Measurements from ENCODE around the gene TTLL5.

The TTLL5 gene

DNA sequence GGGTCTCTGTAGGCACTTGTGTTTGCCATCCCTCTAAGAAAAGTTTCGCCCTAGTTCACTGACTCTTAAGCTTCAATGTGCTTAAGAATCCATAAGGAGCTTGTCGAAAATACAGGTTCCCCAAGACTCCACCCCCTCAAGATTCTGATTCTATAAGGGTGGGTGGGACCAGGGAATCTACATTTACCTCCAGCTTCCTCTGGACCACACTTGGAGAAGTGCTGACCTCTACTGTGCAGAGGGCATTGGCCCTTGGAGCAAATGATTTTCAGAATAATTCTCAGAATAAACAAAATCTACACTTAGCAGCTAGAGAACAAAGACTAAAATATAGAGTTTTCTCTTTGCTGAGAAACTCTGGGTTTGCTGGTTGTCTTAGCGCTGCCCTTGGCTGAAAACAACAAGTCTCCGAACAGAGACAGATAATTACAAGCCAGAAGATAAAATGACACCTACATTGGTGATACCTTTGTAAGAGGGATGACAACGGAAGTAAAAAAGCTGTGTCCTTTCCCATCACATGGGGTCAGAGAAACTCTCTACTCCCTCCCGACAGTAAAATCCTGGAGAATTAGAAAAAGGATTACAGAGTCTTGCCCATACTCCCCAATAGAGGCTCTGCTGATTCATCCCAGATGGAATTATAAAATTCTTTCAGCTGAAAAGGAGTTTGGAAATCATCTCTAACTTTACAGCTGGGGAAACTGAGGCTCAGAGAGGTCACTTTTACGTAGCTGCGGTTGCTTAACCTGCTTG is 316.0 kb downstream of the TTLL5 start:
- Histone ChIP-seq H2BK15ac (ENCODE audit: low read depth, poor library complexity, severe bottlenecking) (no peak overlapping the region), H3K79me1 (replicated peaks; ENCODE audit: low read length, poor library complexity, severe bottlenecking) (peaks cover 25% of the 10 kb centered on the region), H3K4me1 (ENCODE audit: control insufficient read depth, insufficient read depth, low read depth, low read length) (peaks cover 36% of the 10 kb centered on the region), H2AFZ (ENCODE audit: low read depth, low read length) (no peak overlapping the region), H3K14ac (ENCODE audit: low read length in 2 of 2) (no peak overlapping the region), H3K18ac (ENCODE audit: low read depth in 1 of 2, low read length in 2 of 2) (no peak overlapping the region), H3K36me3 (ENCODE audit: control insufficient read depth in 1 of 2, insufficient read depth in 2 of 2, low read depth in 1 of 2, low read length in 2 of 2) (no peaks in the 10 kb centered on the region), H3K9me3 (ENCODE audit: control insufficient read depth, low read length) (no peaks in the 10 kb centered on the region), H2BK5ac (ENCODE audit: low read depth, low read length, poor library complexity, severe bottlenecking) (no peak overlapping the region), H3K23ac (ENCODE audit: low read length in 2 of 2) (no peak overlapping the region), H3K4me3 (ENCODE audit: insufficient read depth in 1 of 2, low read depth in 1 of 2, low read length in 2 of 2) (no peak overlapping the region), H3K27ac (ENCODE audit: low read length, poor library complexity, severe bottlenecking) (no peak overlapping the region), H3K4ac (ENCODE audit: low read depth in 1 of 2, low read length in 2 of 2) (no peak overlapping the region), H3K27me3 (ENCODE audit: control insufficient read depth in 1 of 2, insufficient read depth in 1 of 2, low read length in 2 of 2) (no peaks in the 10 kb centered on the region), H2BK12ac (ENCODE audit: low read length in 2 of 2) (no peak overlapping the region), H2AK5ac (ENCODE audit: low read length, severe bottlenecking) (no peak overlapping the region), H4K8ac (ENCODE audit: low read length) (no peak overlapping the region), H3K4me2 (ENCODE audit: low read length, poor library complexity, severe bottlenecking) (no peak overlapping the region), H3K9ac (ENCODE audit: low read length) (peak overlapping the region; percentile 33), H4K91ac (ENCODE audit: low read length) (no peak overlapping the region), H2BK120ac (ENCODE audit: low read depth, low read length) (no peak overlapping the region)
- WGBS: 69% methylated on average over 4 of the region's 8 CpGs
- no peak for DNase-seq

DNA sequence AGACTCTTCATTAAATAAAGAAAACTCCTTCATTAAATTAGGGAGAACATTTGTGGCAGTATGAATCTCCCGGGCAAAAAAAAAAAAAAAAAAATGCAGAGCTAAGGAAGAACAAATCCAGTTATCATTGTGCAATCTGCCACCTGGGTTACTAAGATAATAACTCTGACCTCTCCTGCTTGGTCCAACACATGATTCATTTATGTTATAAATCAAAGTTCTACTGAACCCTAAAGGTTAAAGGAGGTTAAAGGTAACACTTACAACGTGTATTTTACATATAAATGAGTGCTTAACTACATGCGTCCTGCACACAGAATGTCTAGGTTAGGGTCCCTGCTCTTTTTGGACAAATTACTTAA is 316.5 kb downstream of the TTLL5 start:
- DNase-seq: no peak
- Histone ChIP-seq H2AK5ac (ENCODE audit: low read length, severe bottlenecking) (no peak overlapping the region), H3K79me1 (replicated peaks; ENCODE audit: low read length, poor library complexity, severe bottlenecking) (peaks cover 25% of the 10 kb centered on the region), H2BK120ac (ENCODE audit: low read depth, low read length) (no peak overlapping the region), H3K9me3 (ENCODE audit: control insufficient read depth, low read length) (no peaks in the 10 kb centered on the region), H2BK12ac (ENCODE audit: low read length in 2 of 2) (no peak overlapping the region), H3K4me1 (ENCODE audit: control insufficient read depth, insufficient read depth, low read depth, low read length) (peaks cover 33% of the 10 kb centered on the region), H3K9ac (ENCODE audit: low read length) (peak overlapping the region; percentile 33), H4K91ac (ENCODE audit: low read length) (no peak overlapping the region), H3K4me3 (ENCODE audit: insufficient read depth in 1 of 2, low read depth in 1 of 2, low read length in 2 of 2) (no peak overlapping the region), H2BK15ac (ENCODE audit: low read depth, poor library complexity, severe bottlenecking) (no peak overlapping the region), H2AFZ (ENCODE audit: low read depth, low read length) (no peak overlapping the region), H3K4me2 (ENCODE audit: low read length, poor library complexity, severe bottlenecking) (no peak overlapping the region), H3K18ac (ENCODE audit: low read depth in 1 of 2, low read length in 2 of 2) (no peak overlapping the region), H3K4ac (ENCODE audit: low read depth in 1 of 2, low read length in 2 of 2) (no peak overlapping the region), H2BK5ac (ENCODE audit: low read depth, low read length, poor library complexity, severe bottlenecking) (no peak overlapping the region), H3K14ac (ENCODE audit: low read length in 2 of 2) (no peak overlapping the region), H3K27ac (ENCODE audit: low read length, poor library complexity, severe bottlenecking) (no peak overlapping the region), H3K36me3 (ENCODE audit: control insufficient read depth in 1 of 2, insufficient read depth in 2 of 2, low read depth in 1 of 2, low read length in 2 of 2) (no peaks in the 10 kb centered on the region), H3K23ac (ENCODE audit: low read length in 2 of 2) (no peak overlapping the region), H3K27me3 (ENCODE audit: control insufficient read depth in 1 of 2, insufficient read depth in 1 of 2, low read length in 2 of 2) (no peaks in the 10 kb centered on the region), H4K8ac (ENCODE audit: low read length) (no peak overlapping the region)
- WGBS: 100% methylated on average over 1 of the region's 3 CpGs

DNA sequence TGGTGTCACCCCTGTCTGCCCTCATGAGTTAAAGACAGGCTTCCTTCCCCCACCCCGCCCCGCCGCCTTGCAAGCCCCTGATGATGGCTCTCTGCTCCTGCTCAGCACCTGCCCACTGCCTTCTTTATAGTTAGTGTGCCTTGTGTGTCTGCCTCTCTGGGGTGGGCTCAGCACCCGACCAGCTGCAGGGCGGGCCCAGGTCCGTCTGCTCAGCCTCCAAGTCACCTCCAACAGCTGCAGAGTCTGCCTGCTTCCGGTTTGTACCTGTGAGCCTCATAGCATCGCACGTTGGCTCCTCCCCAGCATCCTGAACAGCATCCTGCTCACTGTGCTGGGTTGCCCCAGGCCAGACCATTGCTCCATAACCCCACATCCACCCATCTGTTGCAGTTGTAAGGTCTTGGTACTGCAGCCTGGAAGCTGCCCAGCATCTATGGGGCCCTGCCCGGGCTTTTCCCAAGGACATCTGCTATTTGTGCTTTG is 317.2 kb downstream of the TTLL5 start:
- no peak overlapping the region for H2AFZ ChIP-seq (ENCODE audit: low read depth, low read length)
- H3K4me1 ChIP-seq (ENCODE audit: control insufficient read depth, insufficient read depth, low read depth, low read length): peaks cover 34% of the 10 kb centered on the region
- H3K36me3 ChIP-seq (ENCODE audit: control insufficient read depth in 1 of 2, insufficient read depth in 2 of 2, low read depth in 1 of 2, low read length in 2 of 2): no peaks in the 10 kb centered on the region
- no peaks in the 10 kb centered on the region for H3K9me3 ChIP-seq (ENCODE audit: control insufficient read depth, low read length)
- no peak overlapping the region for H2BK5ac ChIP-seq (ENCODE audit: low read depth, low read length, poor library complexity, severe bottlenecking)
- H3K27ac ChIP-seq (ENCODE audit: low read length, poor library complexity, severe bottlenecking): no peak overlapping the region
- H3K9ac ChIP-seq (ENCODE audit: low read length): no peak overlapping the region
- peak overlapping the region in 1 of 2 experiments; percentile 78 for H3K4me3 ChIP-seq (ENCODE audit: insufficient read depth in 1 of 2, low read depth in 1 of 2, low read length in 2 of 2)
- DNase-seq: no peak
- no peak overlapping the region for H2BK15ac ChIP-seq (ENCODE audit: low read depth, poor library complexity, severe bottlenecking)
- H3K14ac ChIP-seq (ENCODE audit: low read length in 2 of 2): no peak overlapping the region
- H4K91ac ChIP-seq (ENCODE audit: low read length): no peak overlapping the region
- no peaks in the 10 kb centered on the region for H3K27me3 ChIP-seq (ENCODE audit: control insufficient read depth in 1 of 2, insufficient read depth in 1 of 2, low read length in 2 of 2)
- peaks cover 25% of the 10 kb centered on the region for H3K79me1 ChIP-seq (replicated peaks; ENCODE audit: low read length, poor library complexity, severe bottlenecking)
- H2BK12ac ChIP-seq (ENCODE audit: low read length in 2 of 2): no peak overlapping the region
- no peak overlapping the region for H3K4me2 ChIP-seq (ENCODE audit: low read length, poor library complexity, severe bottlenecking)
- H4K8ac ChIP-seq (ENCODE audit: low read length): no peak overlapping the region
- H2BK120ac ChIP-seq (ENCODE audit: low read depth, low read length): no peak overlapping the region
- peak overlapping the region in 1 of 2 experiments; percentile 70 for H3K23ac ChIP-seq (ENCODE audit: low read length in 2 of 2)
- 73% methylated on average over 10 of the region's 10 CpGs for WGBS
- H3K18ac ChIP-seq (ENCODE audit: low read depth in 1 of 2, low read length in 2 of 2): no peak overlapping the region
- H3K4ac ChIP-seq (ENCODE audit: low read depth in 1 of 2, low read length in 2 of 2): no peak overlapping the region
- H2AK5ac ChIP-seq (ENCODE audit: low read length, severe bottlenecking): no peak overlapping the region

DNA sequence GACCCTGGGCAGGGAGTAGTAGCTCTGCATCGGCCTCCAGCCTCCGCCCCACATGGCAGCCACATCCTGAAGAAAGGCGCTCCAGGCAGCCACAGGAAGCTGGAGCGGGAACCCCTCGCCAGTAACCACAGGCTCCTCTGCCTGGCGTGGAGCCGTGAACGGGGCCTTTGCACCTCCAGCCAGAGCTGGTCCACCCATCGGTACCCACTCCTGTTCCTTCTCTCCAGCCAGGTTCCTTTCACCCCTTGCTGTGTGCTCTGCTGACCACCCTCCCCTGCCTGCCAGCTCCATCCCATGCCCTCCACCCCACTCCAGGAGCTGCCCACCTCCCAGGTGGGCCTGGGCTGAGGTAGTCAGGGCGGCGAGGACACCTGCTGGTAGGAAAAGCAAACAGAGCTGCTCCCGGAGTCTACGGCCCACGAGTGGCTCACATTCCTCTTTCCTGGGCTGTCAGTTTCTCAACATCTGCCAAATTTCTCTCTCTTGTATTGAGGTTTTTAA is 318.1 kb downstream of the TTLL5 start:
- Histone ChIP-seq H3K36me3 (ENCODE audit: control insufficient read depth in 1 of 2, insufficient read depth in 2 of 2, low read depth in 1 of 2, low read length in 2 of 2) (no peaks in the 10 kb centered on the region), H3K27me3 (ENCODE audit: control insufficient read depth in 1 of 2, insufficient read depth in 1 of 2, low read length in 2 of 2) (no peaks in the 10 kb centered on the region), H4K8ac (ENCODE audit: low read length) (no peak overlapping the region), H3K9me3 (ENCODE audit: control insufficient read depth, low read length) (no peaks in the 10 kb centered on the region), H3K4me3 (ENCODE audit: insufficient read depth in 1 of 2, low read depth in 1 of 2, low read length in 2 of 2) (peak overlapping the region in 1 of 2 experiments; percentile 78), H3K79me1 (replicated peaks; ENCODE audit: low read length, poor library complexity, severe bottlenecking) (peaks cover 24% of the 10 kb centered on the region), H2BK5ac (ENCODE audit: low read depth, low read length, poor library complexity, severe bottlenecking) (no peak overlapping the region), H3K18ac (ENCODE audit: low read depth in 1 of 2, low read length in 2 of 2) (no peak overlapping the region), H3K27ac (ENCODE audit: low read length, poor library complexity, severe bottlenecking) (no peak overlapping the region), H3K9ac (ENCODE audit: low read length) (peak overlapping the region; percentile 90), H2BK12ac (ENCODE audit: low read length in 2 of 2) (no peak overlapping the region), H4K91ac (ENCODE audit: low read length) (no peak overlapping the region), H3K14ac (ENCODE audit: low read length in 2 of 2) (no peak overlapping the region), H2BK120ac (ENCODE audit: low read depth, low read length) (no peak overlapping the region), H2BK15ac (ENCODE audit: low read depth, poor library complexity, severe bottlenecking) (no peak overlapping the region), H2AK5ac (ENCODE audit: low read length, severe bottlenecking) (no peak overlapping the region), H3K23ac (ENCODE audit: low read length in 2 of 2) (no peak overlapping the region), H2AFZ (ENCODE audit: low read depth, low read length) (no peak overlapping the region), H3K4me1 (ENCODE audit: control insufficient read depth, insufficient read depth, low read depth, low read length) (peaks cover 34% of the 10 kb centered on the region), H3K4ac (ENCODE audit: low read depth in 1 of 2, low read length in 2 of 2) (no peak overlapping the region), H3K4me2 (ENCODE audit: low read length, poor library complexity, severe bottlenecking) (peak overlapping the region; percentile 7)
- 72% methylated on average over 14 of the region's 14 CpGs for WGBS
- peak; percentile 18 for DNase-seq
